ENCODE data around the gene LENG9. TPM values are rescaled to one million over a fixed set of nuclear protein-coding genes. Genes with fewer than 3 reads are reported as not detected.

LENG9 gene
- total and polyA plus RNA-seq, 2 experiments from 2014 or later = 0.59 to 7.9 TPM

DNA sequence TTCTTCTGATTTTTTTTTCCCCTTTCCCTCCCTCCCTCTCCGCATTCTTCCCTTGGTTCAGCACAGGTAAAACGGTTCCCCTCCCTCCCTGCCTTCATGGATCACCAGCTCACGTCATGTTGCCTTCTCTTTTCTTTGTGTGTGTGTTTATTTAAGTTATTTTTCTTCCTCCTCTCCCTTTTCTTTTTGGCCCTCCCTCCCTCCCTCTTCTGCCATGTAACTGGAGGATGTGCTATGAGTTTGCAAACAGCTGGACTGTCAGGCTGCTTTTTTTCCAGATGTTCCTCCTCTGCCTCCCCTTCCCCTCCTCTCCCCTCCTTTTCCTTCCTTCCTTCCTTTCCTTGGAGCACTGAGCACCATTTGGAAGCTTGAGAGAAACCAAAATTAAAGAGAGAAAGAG is 2.0 kb downstream of the LENG9 start:
- H3K36me3 ChIP-seq (replicated peaks; ENCODE audit: insufficient read depth, low read depth) = no peaks in the 10 kb centered on the region
- peaks cover 29% of the 10 kb centered on the region for H3K79me2 ChIP-seq
- peak overlapping the region; percentile 88 for H3K27ac ChIP-seq
- peaks cover 29% of the 10 kb centered on the region for H4K20me1 ChIP-seq (ENCODE audit: insufficient read depth, poor library complexity, severe bottlenecking)
- no peak overlapping the region for H2AFZ ChIP-seq
- no peak overlapping the region for H3K4me3 ChIP-seq
- peak overlapping the region; percentile 91 for H3K4me2 ChIP-seq
- peaks cover 12% of the 10 kb centered on the region for H3K4me1 ChIP-seq (ENCODE audit: insufficient read depth)
- no peak for TF ChIP-seq EZH2 (IDR thresholded peaks at IDR 0.05; ENCODE audit: borderline replicate concordance)
- TF ChIP-seq EZH2phosphoT487 (IDR thresholded peaks at IDR 0.05; ENCODE audit: low read depth, severe bottlenecking, unreplicated experiment) = no peak
- no peak for TF ChIP-seq CTCF (IDR thresholded peaks at IDR 0.05; ENCODE audit: poor library complexity)
- DNase-seq (ENCODE audit: low spot score) = no peak
- H3K27me3 ChIP-seq = no peaks in the 10 kb centered on the region
- H3K9me2 ChIP-seq (replicated peaks; ENCODE audit: insufficient read depth) = no peaks in the 10 kb centered on the region
- no peaks in the 10 kb centered on the region for H3K9me3 ChIP-seq (ENCODE audit: low read depth)
- 20% methylated on average over 1 of the region's 3 CpGs for WGBS (ENCODE audit: low lambda C conversion rate, missing lambda C conversion rate)

DNA sequence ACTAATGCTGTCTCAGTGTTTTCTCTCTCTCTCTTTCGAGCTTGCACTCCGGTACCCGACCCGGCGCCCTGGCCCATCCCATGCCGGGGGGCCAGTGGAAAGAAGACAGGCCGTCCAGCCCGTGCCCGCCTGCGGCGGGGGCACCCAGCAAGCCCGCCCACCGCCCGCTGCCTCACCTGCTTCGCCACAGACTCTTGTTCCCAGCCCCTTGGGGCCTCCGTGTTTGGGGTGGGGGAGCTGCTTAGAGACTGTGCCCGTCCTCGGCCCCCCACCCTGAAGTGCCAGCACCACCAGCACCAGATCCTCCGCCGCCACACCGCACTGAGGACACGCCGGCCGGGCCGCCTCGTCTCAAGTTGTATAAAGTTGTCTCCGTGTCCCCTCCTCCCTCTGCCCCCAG is 2.4 kb downstream of the LENG9 start:
- Histone ChIP-seq H2AFZ (no peak overlapping the region), H3K9me2 (replicated peaks; ENCODE audit: insufficient read depth) (no peaks in the 10 kb centered on the region), H4K20me1 (ENCODE audit: insufficient read depth, poor library complexity, severe bottlenecking) (peaks cover 29% of the 10 kb centered on the region), H3K4me2 (no peak overlapping the region), H3K4me3 (no peak overlapping the region), H3K4me1 (ENCODE audit: insufficient read depth) (peaks cover 12% of the 10 kb centered on the region), H3K36me3 (replicated peaks; ENCODE audit: insufficient read depth, low read depth) (no peaks in the 10 kb centered on the region), H3K9me3 (ENCODE audit: low read depth) (no peaks in the 10 kb centered on the region), H3K27ac (peak overlapping the region; percentile 88), H3K27me3 (no peaks in the 10 kb centered on the region), H3K79me2 (peaks cover 29% of the 10 kb centered on the region)
- DNase-seq (ENCODE audit: low spot score) = no peak
- 92% methylated on average over 13 of the region's 27 CpGs for WGBS (ENCODE audit: low lambda C conversion rate, missing lambda C conversion rate)
- no peak for TF ChIP-seq EZH2 (IDR thresholded peaks at IDR 0.05; ENCODE audit: borderline replicate concordance)
- TF ChIP-seq CTCF (IDR thresholded peaks at IDR 0.05; ENCODE audit: poor library complexity) = no peak
- TF ChIP-seq EZH2phosphoT487 (IDR thresholded peaks at IDR 0.05; ENCODE audit: low read depth, severe bottlenecking, unreplicated experiment) = no peak

GRCh38 chr19:54460230-54461005 is 3.2 kb downstream of the LENG9 start:
- Histone ChIP-seq H3K27ac (no peak overlapping the region), H3K27me3 (no peaks in the 10 kb centered on the region), H3K4me3 (no peak overlapping the region), H4K20me1 (ENCODE audit: insufficient read depth, poor library complexity, severe bottlenecking) (peaks cover 29% of the 10 kb centered on the region), H3K9me3 (ENCODE audit: low read depth) (no peaks in the 10 kb centered on the region), H2AFZ (no peak overlapping the region), H3K36me3 (replicated peaks; ENCODE audit: insufficient read depth, low read depth) (no peaks in the 10 kb centered on the region), H3K4me1 (ENCODE audit: insufficient read depth) (peaks cover 12% of the 10 kb centered on the region), H3K4me2 (no peak overlapping the region), H3K9me2 (replicated peaks; ENCODE audit: insufficient read depth) (no peaks in the 10 kb centered on the region), H3K79me2 (peaks cover 30% of the 10 kb centered on the region)
- no peak for DNase-seq (ENCODE audit: low spot score)
- no peak for TF ChIP-seq EZH2 (IDR thresholded peaks at IDR 0.05; ENCODE audit: borderline replicate concordance)
- TF ChIP-seq CTCF (IDR thresholded peaks at IDR 0.05; ENCODE audit: poor library complexity) = no peak
- TF ChIP-seq EZH2phosphoT487 (IDR thresholded peaks at IDR 0.05; ENCODE audit: low read depth, severe bottlenecking, unreplicated experiment) = no peak
- WGBS (ENCODE audit: low lambda C conversion rate, missing lambda C conversion rate) = 94% methylated on average over 22 of the region's 39 CpGs

All from hepatocyte (in vitro differentiated cells).